HUDEP-2 (cell line): ENCODE measurements around the gene SORCS3.

ENCODE experiments used
- DNase-seq, 76 experiments: peaks; one replicate each; lab custom pipeline; 2025; ENCODE audit not compliant: unreplicated experiment in 76 of 76; lab: John Stamatoyannopoulos, UW

SORCS3 gene

GRCh38 chr10:104767282-104767681, 126.2 kb downstream of the SORCS3 start:
- no peak for DNase-seq

- DNase-seq = no peak
These were observed 126.7 kb downstream of the SORCS3 start for GRCh38 chr10:104767745-104768144.

- no peak for DNase-seq
These were observed 132.0 kb downstream of the SORCS3 start for GRCh38 chr10:104773105-104773504.

- no peak for DNase-seq
These were observed 133.1 kb downstream of the SORCS3 start for GRCh38 chr10:104774234-104774633.

GRCh38 chr10:104777086-104777799, 136.2 kb downstream of the SORCS3 start:
- DNase-seq = no peak

- DNase-seq = no peak
These were observed 137.3 kb downstream of the SORCS3 start for GRCh38 chr10:104778371-104778770.

GRCh38 chr10:104779701-104780100, 138.6 kb downstream of the SORCS3 start:
- DNase-seq = no peak

GRCh38 chr10:104780165-104780564, 139.1 kb downstream of the SORCS3 start:
- no peak for DNase-seq

- no peak for DNase-seq
These were observed 140.0 kb downstream of the SORCS3 start for GRCh38 chr10:104780946-104781595.

GRCh38 chr10:104784452-104784851, 143.4 kb downstream of the SORCS3 start:
- no peak for DNase-seq

- no peak for DNase-seq
These were observed 150.4 kb downstream of the SORCS3 start for GRCh38 chr10:104791471-104791870.

- DNase-seq = no peak
These were observed 154.3 kb downstream of the SORCS3 start for GRCh38 chr10:104795411-104795810.

GRCh38 chr10:104796823-104797222, 155.7 kb downstream of the SORCS3 start:
- no peak for DNase-seq

GRCh38 chr10:104802941-104803340, 161.9 kb downstream of the SORCS3 start:
- DNase-seq = no peak

GRCh38 chr10:104804880-104805279, 163.8 kb downstream of the SORCS3 start:
- no peak for DNase-seq

GRCh38 chr10:104806801-104807200, 165.7 kb downstream of the SORCS3 start:
- no peak for DNase-seq

- DNase-seq = no peak
These were observed 166.7 kb downstream of the SORCS3 start for GRCh38 chr10:104807581-104808310.

GRCh38 chr10:104809288-104810090, 168.4 kb downstream of the SORCS3 start:
- DNase-seq = peak in 6 of 76 experiments; percentile 5 to 33 (median 18)

GRCh38 chr10:104811166-104811565, 170.1 kb downstream of the SORCS3 start:
- DNase-seq = no peak

- no peak for DNase-seq
These were observed 175.4 kb downstream of the SORCS3 start for GRCh38 chr10:104816501-104816900.

GRCh38 chr10:104819731-104820130, 178.6 kb downstream of the SORCS3 start:
- no peak for DNase-seq
